COR-L47 (cell line): ENCODE data around the gene CFAP100.

Source experiments
- DNase-seq: peaks from one replicate; lab custom pipeline; 2025; lab: John Stamatoyannopoulos, UW

CFAP100 gene

DNA sequence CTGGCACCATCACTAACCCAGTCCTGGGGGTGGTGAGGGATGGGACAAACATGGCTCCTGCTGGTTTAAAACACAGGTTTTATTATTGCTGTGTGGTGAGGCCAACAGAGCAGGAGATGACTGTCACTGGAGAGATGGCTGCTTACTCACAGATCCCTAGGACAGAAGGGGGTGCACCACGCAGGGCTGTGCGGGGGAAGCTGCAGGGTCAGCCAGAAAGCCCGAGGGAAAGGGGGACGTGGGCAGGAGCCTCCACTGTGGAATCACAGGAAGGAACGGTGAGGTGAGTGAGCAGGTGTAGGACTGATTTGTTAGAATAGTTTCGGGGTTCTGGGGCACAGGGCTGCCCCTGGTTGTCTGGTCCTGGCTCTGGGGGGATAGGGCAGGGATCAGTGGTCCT, 7.5 kb downstream of the CFAP100 start:
- no peak for DNase-seq

- DNase-seq, result no peak
Measured at GRCh38 chr3:126402666-126403302, 8.1 kb downstream of the CFAP100 start.

DNA sequence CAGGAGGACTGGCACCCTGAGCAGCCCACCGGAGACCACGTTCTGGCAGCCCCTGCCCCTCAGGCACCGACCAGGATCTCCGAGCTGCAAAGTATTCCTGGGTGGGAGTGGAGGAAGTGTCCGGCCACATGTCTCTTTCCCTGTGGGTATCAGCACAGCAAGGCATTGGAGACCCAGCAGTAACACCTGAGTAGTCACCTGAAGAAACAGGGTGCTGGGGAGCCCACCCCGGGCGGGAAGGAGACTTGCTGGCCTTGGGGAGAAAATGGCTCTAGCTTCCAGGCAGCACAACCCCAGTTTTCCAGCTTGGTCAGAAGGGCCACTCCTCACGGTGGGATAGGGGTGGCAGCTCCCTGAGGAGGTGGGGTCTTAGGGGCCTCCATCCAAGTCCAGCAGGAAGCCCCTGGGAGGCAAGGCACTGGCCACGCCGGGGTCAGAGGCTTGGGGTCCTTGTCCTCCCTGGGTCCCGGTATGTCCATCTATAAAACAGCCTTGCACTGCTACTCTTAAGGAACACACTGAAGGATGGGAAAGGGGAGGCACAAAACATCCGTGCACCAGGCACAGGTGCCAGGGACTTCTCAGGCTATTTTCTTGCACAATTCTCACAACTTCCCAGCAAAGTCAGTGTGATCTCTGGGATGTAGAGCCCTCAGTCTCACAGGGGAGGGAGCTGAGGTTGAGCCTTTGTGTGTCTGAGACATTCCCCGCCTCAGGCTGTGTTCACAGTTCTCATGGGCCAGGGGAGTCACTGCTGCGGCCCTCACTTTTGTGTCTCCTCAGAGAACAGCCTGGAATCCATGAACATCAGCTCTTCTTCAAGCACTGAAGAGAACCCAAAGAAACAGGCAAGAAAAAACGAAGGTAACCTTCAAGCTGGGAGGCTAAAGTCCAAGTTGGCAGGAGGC, 11.9 kb downstream of the CFAP100 start:
- no peak for DNase-seq

- no peak for DNase-seq
Measured at GRCh38 chr3:126407412-126408044, 12.8 kb downstream of the CFAP100 start.

GRCh38 chr3:126408099-126408498, 13.4 kb downstream of the CFAP100 start:
- no peak for DNase-seq

DNA sequence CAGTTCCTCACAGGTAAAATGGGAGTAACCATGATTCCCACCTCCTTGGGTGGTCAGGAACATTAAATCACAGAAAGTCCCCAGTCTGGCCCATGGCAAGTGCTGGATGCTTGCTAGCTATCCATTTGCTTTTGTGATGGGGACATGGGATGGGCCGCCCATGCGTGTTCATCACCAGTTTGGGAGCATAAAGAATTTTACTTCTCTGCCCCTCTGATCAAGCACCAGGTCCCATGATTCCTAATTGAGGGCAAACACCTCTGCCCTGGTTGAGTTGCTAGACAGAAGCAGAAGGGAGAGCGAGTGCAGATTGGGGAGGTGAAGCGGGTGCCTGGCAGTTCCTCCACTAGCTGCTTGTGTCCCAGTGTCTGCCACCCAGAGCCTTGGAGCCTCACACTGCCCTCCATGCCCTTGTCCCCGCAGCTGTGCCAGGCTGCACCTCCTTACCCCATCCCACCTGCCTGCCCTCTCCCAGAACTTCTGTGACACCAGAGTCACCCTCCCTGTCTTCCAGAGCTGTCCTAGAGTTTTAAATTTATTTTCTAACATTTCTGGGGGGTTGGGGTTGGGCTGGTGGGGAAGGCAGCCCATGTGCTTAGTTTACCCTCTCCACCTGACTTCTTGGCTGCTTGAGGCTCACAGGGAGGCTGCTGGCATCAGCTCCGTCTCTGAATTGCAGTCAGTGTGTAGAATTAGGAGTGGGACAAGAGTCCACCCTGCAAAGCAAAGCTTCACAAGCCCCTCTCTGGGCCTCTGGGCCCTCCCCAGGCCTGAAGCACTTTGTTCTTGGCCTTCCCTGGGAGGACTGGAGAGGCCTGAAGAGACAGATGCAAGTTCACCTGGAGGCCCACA, 18.4 kb downstream of the CFAP100 start:
- no peak for DNase-seq

DNA sequence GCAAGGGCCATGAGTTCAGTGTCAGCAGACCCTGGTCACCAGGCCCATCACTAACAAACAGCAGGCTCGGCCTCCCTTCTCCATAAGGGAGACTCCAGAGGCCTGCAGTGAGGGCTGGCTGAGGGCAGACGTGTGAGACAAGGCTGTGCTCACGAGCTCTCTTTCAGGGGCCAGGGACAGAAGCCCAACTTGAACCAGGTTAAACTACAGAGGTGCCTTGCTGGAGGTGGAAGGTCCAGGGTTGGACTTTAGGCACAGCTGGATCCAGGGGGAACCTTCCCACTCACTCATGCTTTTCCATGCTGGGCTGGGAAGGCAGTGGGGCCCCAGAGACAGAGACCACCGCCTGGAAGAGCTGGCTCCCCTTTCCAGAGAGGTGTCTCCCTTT, 19.0 kb downstream of the CFAP100 start:
- no peak for DNase-seq

DNA sequence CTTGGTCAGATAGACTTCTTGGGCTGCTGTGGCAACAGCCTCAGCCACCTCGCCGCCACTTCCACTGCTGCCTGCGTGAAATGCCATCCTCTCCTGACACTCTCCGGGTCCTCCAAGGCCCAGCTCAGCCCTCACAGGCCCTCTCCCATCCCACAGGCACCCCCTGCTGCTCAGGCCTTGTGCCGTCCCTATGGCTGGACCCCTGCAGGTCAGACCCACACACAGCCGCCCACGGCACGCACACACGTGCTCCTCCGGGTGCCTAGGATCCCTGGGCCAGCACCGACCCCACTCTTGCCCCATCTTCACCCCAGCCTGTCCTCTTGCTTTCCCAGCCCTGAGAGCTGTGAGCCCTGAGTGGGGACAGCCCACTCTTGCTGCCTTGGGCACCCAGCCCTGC, 19.7 kb downstream of the CFAP100 start:
- no peak for DNase-seq

- DNase-seq, result no peak
Measured at GRCh38 chr3:126414961-126415660, 20.4 kb downstream of the CFAP100 start.

DNA sequence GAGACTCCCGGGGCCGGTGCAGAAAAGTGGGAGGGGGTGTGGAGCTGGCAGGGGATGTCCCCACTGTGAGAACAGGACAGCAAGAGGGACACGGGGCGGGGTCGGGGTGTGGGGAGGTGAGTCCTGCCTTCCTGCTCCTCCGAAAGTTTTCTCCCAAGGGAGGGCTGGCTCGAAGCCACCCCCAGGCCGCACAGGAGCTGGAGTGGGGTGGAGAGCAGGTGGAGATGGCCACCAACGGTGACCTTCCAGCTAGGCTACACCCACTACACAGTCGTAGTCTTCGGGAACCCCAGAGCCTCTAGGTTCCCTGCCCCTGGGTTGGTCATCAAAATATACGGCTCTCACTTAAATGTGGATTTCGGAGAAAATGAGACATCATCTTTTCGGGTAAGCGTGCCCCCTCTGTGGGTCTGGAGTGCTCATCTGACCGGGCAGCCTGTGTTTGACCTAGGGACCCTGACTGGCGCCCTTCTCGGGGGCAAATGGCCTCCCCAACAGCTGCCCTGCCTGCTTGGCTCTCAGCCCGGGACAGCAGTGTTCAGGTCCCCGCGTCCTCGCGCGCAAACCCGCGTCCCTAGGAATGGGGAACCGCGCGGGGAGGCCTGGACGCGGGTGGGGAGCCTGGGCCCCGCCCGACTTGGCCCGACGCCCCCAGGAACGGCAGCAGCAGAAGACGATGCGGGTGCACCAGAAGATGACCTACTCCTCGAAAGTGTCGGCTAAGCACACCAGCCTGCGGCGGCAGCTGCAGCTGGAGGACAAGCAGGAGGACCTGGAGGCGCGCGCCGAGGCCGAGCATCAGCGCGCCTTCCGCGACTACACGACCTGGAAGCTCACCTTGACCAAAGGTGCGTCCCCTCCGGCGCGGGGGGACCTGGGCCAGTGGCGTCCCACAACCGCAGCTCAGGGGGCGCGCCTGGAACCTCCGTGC, 21.2 kb downstream of the CFAP100 start:
- no peak for DNase-seq

GRCh38 chr3:126416943-126417342, 22.2 kb downstream of the CFAP100 start:
- DNase-seq, result no peak

GRCh38 chr3:126417515-126417914, 22.8 kb downstream of the CFAP100 start:
- no peak for DNase-seq

GRCh38 chr3:126417981-126418530, 23.3 kb downstream of the CFAP100 start:
- DNase-seq, result no peak

- no peak for DNase-seq
Measured at GRCh38 chr3:126418661-126419131, 24.0 kb downstream of the CFAP100 start.

- no peak for DNase-seq
Measured at GRCh38 chr3:126419151-126419703, 24.5 kb downstream of the CFAP100 start.

DNA sequence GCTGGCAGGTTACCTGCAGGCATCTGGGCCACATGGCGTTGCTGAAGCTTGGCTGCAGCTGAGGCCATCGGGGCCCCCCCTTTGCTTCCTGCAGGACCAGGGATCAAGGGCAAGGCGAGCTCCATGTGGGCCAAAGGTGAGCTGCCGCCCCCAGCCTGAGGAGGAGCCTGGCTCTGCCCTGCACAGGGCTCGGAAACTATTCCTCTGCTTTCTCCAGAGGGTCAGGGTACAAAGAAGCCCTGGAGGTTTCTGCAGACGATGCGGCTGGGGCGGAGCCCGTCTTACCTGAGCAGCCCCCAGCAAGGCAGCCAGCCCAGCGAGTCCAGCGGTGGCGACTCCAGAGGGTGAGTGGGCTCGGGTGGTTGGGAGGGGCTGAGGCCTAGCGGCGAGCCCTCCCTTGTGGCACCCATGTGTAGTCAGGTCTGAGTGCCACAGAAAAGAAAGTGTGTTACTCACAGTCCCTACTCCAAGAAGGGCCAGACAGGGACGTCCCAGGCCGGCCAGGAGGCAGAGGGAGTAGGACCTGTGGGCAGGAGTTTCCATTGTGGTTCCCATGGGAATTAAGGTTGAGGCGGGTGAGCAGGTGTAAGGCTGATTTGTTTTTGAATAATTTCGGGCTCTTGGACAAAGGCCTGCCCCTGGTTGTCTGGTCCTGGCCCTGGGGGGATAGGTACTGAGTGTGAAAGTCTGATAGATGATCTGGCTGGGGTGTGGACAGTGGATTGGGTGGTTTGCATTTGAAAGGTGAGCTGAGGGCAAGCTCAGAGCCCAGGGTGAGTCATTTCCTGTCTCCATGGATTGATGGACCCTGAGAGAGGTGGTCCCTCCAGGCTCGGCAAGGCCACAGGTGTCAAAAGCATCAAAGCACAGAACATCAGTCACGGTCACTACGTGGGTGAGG, 25.4 kb downstream of the CFAP100 start:
- DNase-seq, result no peak

DNA sequence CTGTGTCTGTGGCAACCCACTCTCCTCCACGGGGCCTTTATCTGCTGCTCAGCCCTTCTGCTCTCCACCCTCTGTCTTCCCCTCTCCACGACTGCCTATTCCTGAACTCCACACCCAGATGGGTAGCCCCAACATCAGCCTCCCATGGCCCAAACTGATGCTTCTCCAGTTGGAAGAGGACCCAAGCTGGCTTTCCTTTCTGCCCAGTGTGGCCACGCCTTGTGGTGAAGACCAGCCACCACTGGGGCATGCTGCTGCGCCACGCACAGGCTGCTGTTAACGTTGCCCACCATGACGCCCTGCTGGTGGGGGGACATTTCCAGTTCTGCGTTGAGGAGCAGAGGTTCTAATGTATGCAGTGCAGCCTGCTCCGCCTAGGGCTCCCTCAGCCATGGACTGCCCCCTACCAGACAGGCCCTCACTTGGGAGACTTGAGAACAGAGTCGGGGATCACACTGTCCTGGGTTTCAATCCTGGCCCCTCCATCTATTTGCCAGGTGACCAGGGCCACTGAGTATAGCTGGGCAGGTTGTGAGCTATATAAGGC, 26.9 kb downstream of the CFAP100 start:
- DNase-seq, result no peak

- DNase-seq, result no peak
Measured at GRCh38 chr3:126422121-126422520, 27.4 kb downstream of the CFAP100 start.
